HCT116 (cell line): ENCODE measurements around the gene BEX3. TPM values are rescaled to one million over a fixed set of nuclear protein-coding genes. Genes with fewer than 3 reads are reported as not detected.

Experiments used
- ATAC-seq: fragments of 200-7000 bp; cut with Tn5 transposase; 2 replicates; pipeline ENCODE4 v1.9.1; 2020; ENCODE audit warnings: mild to moderate bottlenecking, moderate library complexity
- BruUV-seq: library from RNA; stranded (reverse); fragments of 400-500 nt; replicated peaks from 2 replicates; lab custom pipeline; 2021; lab: Mats Ljungman, UMichigan
- CTCF ChIA-PET: fragments of 300-600 bp; sonication (Branson Sonifier 250); formaldehyde crosslinking; loops from one replicate; lab custom pipeline; 2021; ENCODE audit warnings: antibody characterized with exemption; lab: Charles Lee
- POLR2A ChIA-PET: fragments of 300-600, 350-600 bp; sonication (Branson Sonifier 250); formaldehyde crosslinking; loops from one replicate; lab custom pipeline; 2021; ENCODE audit warnings: antibody characterized with exemption; lab: Charles Lee
- RAD21 ChIA-PET, 2 experiments: fragments of 300-600 bp; sonication (Branson Sonifier 250); formaldehyde crosslinking; loops; one replicate each; lab custom pipeline; 2023; ENCODE audit warnings: low total read pairs in 2 of 2; ENCODE audit not compliant: uncharacterized antibody in 2 of 2, unreplicated experiment in 2 of 2, low non-redundant PET in 1 of 2; lab: Charles Lee
- DNase-seq: peaks from one replicate; pipeline ENCODE4 v3.0.0-alpha.2; 2010; ENCODE audit warnings: low read depth, low spot score
- H2AFZ ChIP-seq: fragments of 200-600 bp; shearing (Covaris generic), sonication (generic); 2 replicates; pipeline ENCODE4 v1.6.1; 2017; ENCODE audit warnings: low read depth, mixed run types, mixed read lengths, antibody characterized with exemption, low read length; ENCODE audit not compliant: poor library complexity, severe bottlenecking
- H3K27ac ChIP-seq: 2 replicates; pipeline ENCODE4 v1.5.1; 2012; ENCODE audit warnings: low read depth, low read length
- H3K27me3 ChIP-seq: fragments of 200-600 bp; sonication (generic); 2 replicates; pipeline ENCODE4 v1.6.1; 2016; ENCODE audit warnings: mixed run types, low read length, mixed read lengths; ENCODE audit not compliant: insufficient read depth
- H3K36me3 ChIP-seq, 2 experiments: fragments of 200-500 bp in 1 of 2; fragments of 200-600 bp in 1 of 2; sonication (Bioruptor generic) in 1 of 2; sonication (generic) in 1 of 2; 2 replicates each; pipeline versions ENCODE4 v1.5.1 to v1.6.1; 2014 to 2016; ENCODE audit warnings: low read length in 2 of 2, inconsistent platforms in 1 of 2, mixed read lengths in 1 of 2, mixed run types in 1 of 2; ENCODE audit not compliant: insufficient read depth in 2 of 2, control insufficient read depth in 1 of 2
- H3K4me1 ChIP-seq, 2 experiments: fragments of 200-600 bp in 1 of 2; sonication (generic) in 1 of 2; 2 replicates each; pipeline versions ENCODE4 v1.5.1 to v1.6.1; 2012 to 2017; ENCODE audit warnings: low read length in 2 of 2, inconsistent platforms in 1 of 2, mild to moderate bottlenecking in 1 of 2, mixed read lengths in 1 of 2, mixed run types in 1 of 2, moderate library complexity in 1 of 2; ENCODE audit not compliant: insufficient read depth in 2 of 2, control insufficient read depth in 1 of 2
- H3K4me2 ChIP-seq: fragments of 200-600 bp; sonication (generic); 2 replicates; pipeline ENCODE4 v1.6.1; 2017; ENCODE audit warnings: mixed run types, low read length, mixed read lengths
- H3K4me3 ChIP-seq, 2 experiments: fragments of 200-600 bp in 1 of 2; sonication (generic) in 1 of 2; replicated peaks in 1 of 2; 2 replicates each; pipeline ENCODE4 v1.5.1; 2011 to 2016; ENCODE audit warnings: low read length in 2 of 2, control low read depth in 1 of 2, low read depth in 1 of 2, mild to moderate bottlenecking in 1 of 2, mixed read lengths in 1 of 2, mixed run types in 1 of 2
- H3K79me2 ChIP-seq: fragments of 200-600 bp; sonication (generic); 2 replicates; pipeline ENCODE4 v1.6.1; 2017; ENCODE audit warnings: mild to moderate bottlenecking, mixed run types, low read length, moderate library complexity, mixed read lengths; ENCODE audit not compliant: insufficient read depth
- H3K9ac ChIP-seq: fragments of 200-600 bp; sonication (generic); 2 replicates; pipeline ENCODE4 v1.6.1; 2016; ENCODE audit warnings: low read length, mixed read lengths
- H3K9me2 ChIP-seq: fragments of 200-600 bp; sonication (generic), shearing (Covaris generic); 2 replicates; pipeline ENCODE4 v1.6.1; 2017; ENCODE audit warnings: mixed run types, mild to moderate bottlenecking, moderate library complexity; ENCODE audit not compliant: insufficient read depth
- H3K9me3 ChIP-seq, 2 experiments: fragments of 200-500 bp in 1 of 2; fragments of 200-600 bp in 1 of 2; sonication (Bioruptor generic) in 1 of 2; sonication (generic) in 1 of 2; 2 replicates each; pipeline ENCODE4 v1.6.1; 2014 to 2017; ENCODE audit warnings: low read length in 2 of 2, mixed read lengths in 2 of 2, inconsistent platforms in 1 of 2, low read depth in 1 of 2, mild to moderate bottlenecking in 1 of 2, mixed run types in 1 of 2, moderate library complexity in 1 of 2; ENCODE audit not compliant: control insufficient read depth in 1 of 2, insufficient read depth in 1 of 2
- H4K20me1 ChIP-seq: fragments of 200-600 bp; sonication (generic), shearing (Covaris generic); 2 replicates; pipeline ENCODE4 v1.6.1; 2017; ENCODE audit warnings: mixed run types, mild to moderate bottlenecking, moderate library complexity; ENCODE audit not compliant: insufficient read depth
- ATF3 ChIP-seq: IDR thresholded peaks from 2 replicates; pipeline ENCODE4 v1.6.1; 2012
- CEBPB ChIP-seq: IDR thresholded peaks from 2 replicates; pipeline ENCODE4 v1.6.1; 2012; ENCODE audit warnings: low read depth
- EGR1 ChIP-seq: IDR thresholded peaks from 2 replicates; pipeline ENCODE4 v1.6.1; 2012; ENCODE audit warnings: low read depth
- FOSL1 ChIP-seq: IDR thresholded peaks from 2 replicates; pipeline ENCODE4 v1.6.1; 2012; ENCODE audit warnings: low read depth
- JUND ChIP-seq: IDR thresholded peaks from 2 replicates; pipeline ENCODE4 v1.6.1; 2012
- MAX ChIP-seq: IDR thresholded peaks from 2 replicates; pipeline ENCODE4 v1.6.1; 2012
- POLR2A ChIP-seq: IDR thresholded peaks from 2 replicates; pipeline ENCODE4 v1.7.0; 2011; ENCODE audit warnings: borderline replicate concordance; ENCODE audit not compliant: insufficient read depth, insufficient read length; ENCODE audit errors: extremely low read depth
- RAD21 ChIP-seq: IDR thresholded peaks from 2 replicates; pipeline ENCODE4 v1.6.1; 2012; ENCODE audit warnings: low read depth, mild to moderate bottlenecking
- SIN3A ChIP-seq: IDR thresholded peaks from 2 replicates; pipeline ENCODE4 v1.6.1; 2012; ENCODE audit warnings: low read depth
- TCF7L2 ChIP-seq: IDR thresholded peaks from 2 replicates; pipeline ENCODE4 v1.7.0; 2011; ENCODE audit warnings: borderline replicate concordance, inconsistent platforms; ENCODE audit not compliant: insufficient read depth, insufficient read length; ENCODE audit errors: extremely low read depth
- YY1 ChIP-seq: IDR thresholded peaks from 2 replicates; pipeline ENCODE4 v1.6.1; 2011; ENCODE audit warnings: low read length, low read depth, moderate library complexity, mild to moderate bottlenecking; ENCODE audit not compliant: insufficient replicate concordance; ENCODE audit errors: extremely low read depth
- ZFX ChIP-seq: fragments of 450-650 bp; IDR thresholded peaks from 2 replicates; pipeline ENCODE4 v1.6.1; 2017
- ZNF274 ChIP-seq: fragments of 200-500 bp; sonication (Bioruptor generic); IDR thresholded peaks from 2 replicates; pipeline ENCODE4 v1.6.1; 2014; ENCODE audit warnings: mild to moderate bottlenecking, low read depth, low read length, inconsistent platforms
- intact Hi-C: fragments of 100-400 bp; cut with micrococcal nuclease; formaldehyde crosslinking; loops from 2 replicates; pipeline ENCODE4 v1.10.0; 2022
- total RNA-seq: library from RNA; stranded (reverse); gene quantifications from one replicate; pipeline ENCODE4 v1.2.1, GENCODE V29; 2021; ENCODE audit not compliant: unreplicated experiment
- TF ChIP-seq, protein P1 (sequence below): IDR thresholded peaks from 2 replicates; pipeline ENCODE4 v1.6.1; 2012; ENCODE audit warnings: low read depth
- TF ChIP-seq, protein P2 (sequence below), 3 experiments: fragments of 200-600 bp in 1 of 3; sonication (generic) in 1 of 3; IDR thresholded peaks in 2 of 3; conservative IDR thresholded peaks in 1 of 3; 2 replicates each; pipeline ENCODE4 v1.5.1; 2012 to 2017; ENCODE audit warnings: low read depth in 2 of 3, low read length in 2 of 3, antibody characterized with exemption in 1 of 3, borderline replicate concordance in 1 of 3, control low read depth in 1 of 3, mild to moderate bottlenecking in 1 of 3, mixed read lengths in 1 of 3, mixed run types in 1 of 3, moderate library complexity in 1 of 3; ENCODE audit not compliant: insufficient read depth in 1 of 3

The BEX3 gene
- total RNA-seq, 1 experiment from 2014 or later: 86.2 TPM

- TF ChIP-seq, protein P1, sequence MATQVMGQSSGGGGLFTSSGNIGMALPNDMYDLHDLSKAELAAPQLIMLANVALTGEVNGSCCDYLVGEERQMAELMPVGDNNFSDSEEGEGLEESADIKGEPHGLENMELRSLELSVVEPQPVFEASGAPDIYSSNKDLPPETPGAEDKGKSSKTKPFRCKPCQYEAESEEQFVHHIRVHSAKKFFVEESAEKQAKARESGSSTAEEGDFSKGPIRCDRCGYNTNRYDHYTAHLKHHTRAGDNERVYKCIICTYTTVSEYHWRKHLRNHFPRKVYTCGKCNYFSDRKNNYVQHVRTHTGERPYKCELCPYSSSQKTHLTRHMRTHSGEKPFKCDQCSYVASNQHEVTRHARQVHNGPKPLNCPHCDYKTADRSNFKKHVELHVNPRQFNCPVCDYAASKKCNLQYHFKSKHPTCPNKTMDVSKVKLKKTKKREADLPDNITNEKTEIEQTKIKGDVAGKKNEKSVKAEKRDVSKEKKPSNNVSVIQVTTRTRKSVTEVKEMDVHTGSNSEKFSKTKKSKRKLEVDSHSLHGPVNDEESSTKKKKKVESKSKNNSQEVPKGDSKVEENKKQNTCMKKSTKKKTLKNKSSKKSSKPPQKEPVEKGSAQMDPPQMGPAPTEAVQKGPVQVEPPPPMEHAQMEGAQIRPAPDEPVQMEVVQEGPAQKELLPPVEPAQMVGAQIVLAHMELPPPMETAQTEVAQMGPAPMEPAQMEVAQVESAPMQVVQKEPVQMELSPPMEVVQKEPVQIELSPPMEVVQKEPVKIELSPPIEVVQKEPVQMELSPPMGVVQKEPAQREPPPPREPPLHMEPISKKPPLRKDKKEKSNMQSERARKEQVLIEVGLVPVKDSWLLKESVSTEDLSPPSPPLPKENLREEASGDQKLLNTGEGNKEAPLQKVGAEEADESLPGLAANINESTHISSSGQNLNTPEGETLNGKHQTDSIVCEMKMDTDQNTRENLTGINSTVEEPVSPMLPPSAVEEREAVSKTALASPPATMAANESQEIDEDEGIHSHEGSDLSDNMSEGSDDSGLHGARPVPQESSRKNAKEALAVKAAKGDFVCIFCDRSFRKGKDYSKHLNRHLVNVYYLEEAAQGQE: no peak
- no peak for TF ChIP-seq ZFX
- TF ChIP-seq, protein P2, sequence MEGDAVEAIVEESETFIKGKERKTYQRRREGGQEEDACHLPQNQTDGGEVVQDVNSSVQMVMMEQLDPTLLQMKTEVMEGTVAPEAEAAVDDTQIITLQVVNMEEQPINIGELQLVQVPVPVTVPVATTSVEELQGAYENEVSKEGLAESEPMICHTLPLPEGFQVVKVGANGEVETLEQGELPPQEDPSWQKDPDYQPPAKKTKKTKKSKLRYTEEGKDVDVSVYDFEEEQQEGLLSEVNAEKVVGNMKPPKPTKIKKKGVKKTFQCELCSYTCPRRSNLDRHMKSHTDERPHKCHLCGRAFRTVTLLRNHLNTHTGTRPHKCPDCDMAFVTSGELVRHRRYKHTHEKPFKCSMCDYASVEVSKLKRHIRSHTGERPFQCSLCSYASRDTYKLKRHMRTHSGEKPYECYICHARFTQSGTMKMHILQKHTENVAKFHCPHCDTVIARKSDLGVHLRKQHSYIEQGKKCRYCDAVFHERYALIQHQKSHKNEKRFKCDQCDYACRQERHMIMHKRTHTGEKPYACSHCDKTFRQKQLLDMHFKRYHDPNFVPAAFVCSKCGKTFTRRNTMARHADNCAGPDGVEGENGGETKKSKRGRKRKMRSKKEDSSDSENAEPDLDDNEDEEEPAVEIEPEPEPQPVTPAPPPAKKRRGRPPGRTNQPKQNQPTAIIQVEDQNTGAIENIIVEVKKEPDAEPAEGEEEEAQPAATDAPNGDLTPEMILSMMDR (IDR thresholded peaks at IDR 0.05 in 2 of 3, conservative IDR thresholded peaks at IDR 0.05 in 1 of 3; ENCODE audit: borderline replicate concordance in 1 of 3, insufficient read depth in 1 of 3, low read depth in 2 of 3, low read length in 2 of 3): no peak
- TF ChIP-seq ATF3: no peak
- TF ChIP-seq EGR1: no peak
- TF ChIP-seq CEBPB: no peak
These were observed 41.6 kb downstream of the BEX3 start (continued) for GRCh38 chrX:103417933-103418332.

- Histone ChIP-seq H3K4me3 (no peak overlapping the region), H3K27me3 (no peaks in the 10 kb centered on the region), H3K9ac (no peak overlapping the region), H3K27ac (no peak overlapping the region), H3K36me3 (no peaks in the 10 kb centered on the region), H3K9me3 (no peaks in the 10 kb centered on the region), H2AFZ (no peak overlapping the region), H3K4me1 (no peaks in the 10 kb centered on the region), H3K79me2 (no peaks in the 10 kb centered on the region), H3K4me2 (no peak overlapping the region), H4K20me1 (no peaks in the 10 kb centered on the region), H3K9me2 (no peaks in the 10 kb centered on the region)
- DNase-seq: no peak
- ChIA-PET POLR2A (no interaction called here), CTCF (no interaction called here), RAD21 (no interaction called here)
- intact Hi-C loops: no loop called here
- BruUV-seq: no TSS peak
- ATAC-seq: no peak
- TF ChIP-seq EGR1 (no peak), TCF7L2 (no peak), SIN3A (no peak), ZNF274 (no peak), POLR2A (no peak), ZFX (no peak), FOSL1 (no peak), ATF3 (no peak), YY1 (no peak), JUND (no peak), RAD21 (no peak), MAX (no peak)
- TF ChIP-seq, protein P1: no peak
These were observed 42.5 kb downstream of the BEX3 start for GRCh38 chrX:103418811-103419340.
